GM08714 (cell line): ENCODE measurements around the gene TESK2.
A peak's percentile ranks its signal among the peaks of the same experiment; 100 is the strongest.

Experiments
- H3K4me3 ChIP-seq: fragments of 200-500 bp; sonication (Bioruptor generic); 2 replicates; pipeline ENCODE4 v1.5.1; 2014; ENCODE audit warnings: mild to moderate bottlenecking, low read length, inconsistent platforms
- ZNF274 ChIP-seq: IDR thresholded peaks from 2 replicates; pipeline ENCODE4 v1.6.1; 2012; ENCODE audit warnings: mild to moderate bottlenecking, low read depth, low read length

The TESK2 gene

DNA sequence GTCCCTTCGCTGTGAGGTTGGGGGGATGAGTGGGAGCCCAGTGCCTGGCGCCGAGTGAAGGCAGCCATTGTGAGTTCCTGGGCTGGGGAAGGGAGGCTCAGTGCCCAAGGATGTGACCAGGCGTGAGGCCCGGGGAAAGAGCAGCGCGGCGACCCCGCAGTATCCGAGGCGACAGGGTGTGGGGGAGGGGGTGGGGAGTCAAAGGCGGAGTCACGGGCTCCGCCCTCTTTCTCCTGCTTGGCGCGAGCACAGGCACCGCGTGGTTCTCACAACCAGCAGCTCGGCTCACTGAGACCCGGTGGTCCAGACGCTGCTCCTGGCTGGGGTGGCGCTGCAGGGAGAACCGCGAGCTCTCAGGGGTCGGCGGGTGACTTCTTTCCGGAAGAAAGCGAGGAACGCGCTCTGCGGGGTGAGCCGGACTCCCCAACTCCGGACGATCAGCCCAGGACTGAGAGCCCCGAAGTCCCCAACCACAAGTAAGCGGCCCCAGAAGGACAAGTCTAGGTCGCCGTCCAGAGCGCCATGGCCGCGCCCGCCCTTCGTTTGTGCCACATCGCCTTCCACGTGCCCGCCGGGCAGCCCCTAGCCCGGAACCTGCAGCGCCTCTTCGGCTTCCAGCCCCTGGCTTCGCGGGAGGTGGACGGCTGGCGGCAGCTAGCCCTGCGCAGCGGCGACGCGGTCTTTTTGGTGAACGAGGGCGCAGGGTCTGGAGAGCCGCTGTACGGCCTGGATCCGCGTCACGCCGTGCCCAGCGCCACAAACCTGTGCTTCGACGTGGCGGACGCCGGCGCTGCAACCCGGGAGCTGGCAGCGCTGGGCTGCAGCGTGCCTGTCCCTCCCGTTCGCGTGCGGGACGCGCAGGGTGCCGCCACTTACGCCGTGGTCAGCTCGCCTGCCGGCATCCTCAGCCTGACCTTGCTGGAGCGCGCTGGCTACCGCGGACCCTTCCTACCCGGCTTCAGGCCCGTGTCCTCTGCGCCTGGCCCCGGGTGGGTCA, 164.0 kb downstream of the TESK2 start, which contains the start of gene HPDL:
TSS of gene HPDL (plus strand) at position 269 of the 997 bp plus-strand sequence. CDS start at position 523, 254 bp downstream.
- TF ChIP-seq ZNF274 = no peak
- H3K4me3 ChIP-seq = peak within 1 kb of the TSS; percentile 63; the same call in 1 of the 2 replicates

DNA sequence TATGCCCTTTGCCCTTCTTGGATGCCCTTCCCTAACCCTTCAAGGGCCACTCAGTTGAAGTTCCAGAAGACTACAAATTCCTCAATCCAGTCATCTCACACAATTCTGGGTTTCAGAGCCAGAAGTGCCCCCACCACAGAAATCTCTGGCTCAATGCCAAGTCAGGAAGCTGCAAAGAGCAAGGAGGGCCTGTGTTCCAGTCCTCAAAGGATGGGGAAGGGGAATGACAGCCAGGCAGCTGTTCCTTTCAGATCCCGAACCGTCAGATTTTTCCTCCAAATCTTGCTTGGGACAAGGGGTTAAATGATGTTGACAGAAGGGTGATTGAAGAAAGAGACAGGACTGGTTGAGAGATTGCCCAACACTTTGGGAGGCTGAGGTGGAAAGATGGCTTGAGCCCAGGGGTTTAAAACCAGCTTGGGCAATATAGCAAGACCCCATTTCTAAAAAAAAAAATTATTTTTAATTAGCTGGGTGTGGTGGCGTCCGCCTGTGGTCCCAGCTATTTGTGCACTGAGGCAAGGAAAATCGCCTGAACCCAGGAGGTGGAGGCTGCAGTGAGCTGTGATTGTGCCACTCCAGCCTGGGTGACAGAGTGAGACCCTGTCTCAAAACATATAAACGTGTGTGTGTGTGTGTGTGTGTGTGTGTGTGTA, 165.0 kb downstream of the TESK2 start:
- no peak for TF ChIP-seq ZNF274
- no peak overlapping the region; the same call in 1 of the 2 replicates for H3K4me3 ChIP-seq

DNA sequence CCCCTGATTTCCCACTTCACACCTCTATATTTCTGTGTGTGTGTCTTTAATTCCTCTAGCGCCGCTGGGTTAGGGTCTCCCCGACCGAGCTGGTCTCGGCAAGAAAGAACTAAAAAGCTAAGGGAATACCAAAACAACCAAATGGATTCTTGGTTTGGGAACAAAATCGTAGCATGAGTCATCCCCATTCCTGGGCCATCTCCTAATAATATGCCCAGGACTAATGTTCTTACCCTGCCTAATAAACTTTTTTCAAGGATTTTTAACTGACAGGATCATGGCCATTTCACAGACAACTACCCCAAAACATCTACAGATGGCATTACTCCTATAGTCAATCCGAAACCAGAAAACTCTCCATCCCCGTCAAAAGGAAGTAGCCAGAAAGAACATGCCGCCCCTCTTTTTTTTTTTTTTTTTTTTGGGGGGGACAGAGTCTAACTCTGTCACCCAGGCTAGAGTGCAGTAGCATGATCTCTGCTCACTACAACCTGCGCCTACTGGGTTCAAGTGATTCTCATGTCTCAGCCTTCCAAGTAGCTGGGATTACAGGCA, 168.4 kb downstream of the TESK2 start:
- no peak overlapping the region for H3K4me3 ChIP-seq
- no peak for TF ChIP-seq ZNF274

DNA sequence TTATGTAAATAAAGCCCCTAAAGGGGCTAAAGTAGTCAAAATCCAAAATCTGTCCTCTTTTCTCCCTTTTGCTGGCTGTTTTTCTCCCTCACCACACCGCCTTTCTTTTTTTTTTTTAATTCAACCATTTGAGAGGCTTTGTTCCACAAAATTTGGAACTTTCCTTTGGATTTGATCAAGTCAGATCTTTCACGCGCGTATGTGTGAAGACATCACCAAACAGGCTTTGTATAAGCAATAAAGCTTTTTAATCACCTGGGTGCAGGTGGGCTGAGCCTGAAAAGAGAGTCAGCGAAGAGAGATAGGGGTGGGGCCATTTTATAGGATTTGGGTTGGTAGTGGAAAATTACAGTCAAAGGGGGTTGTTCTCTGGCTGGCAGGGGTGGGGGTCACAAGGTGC, 169.5 kb downstream of the TESK2 start:
- no peak for TF ChIP-seq ZNF274
- no peak overlapping the region for H3K4me3 ChIP-seq

DNA sequence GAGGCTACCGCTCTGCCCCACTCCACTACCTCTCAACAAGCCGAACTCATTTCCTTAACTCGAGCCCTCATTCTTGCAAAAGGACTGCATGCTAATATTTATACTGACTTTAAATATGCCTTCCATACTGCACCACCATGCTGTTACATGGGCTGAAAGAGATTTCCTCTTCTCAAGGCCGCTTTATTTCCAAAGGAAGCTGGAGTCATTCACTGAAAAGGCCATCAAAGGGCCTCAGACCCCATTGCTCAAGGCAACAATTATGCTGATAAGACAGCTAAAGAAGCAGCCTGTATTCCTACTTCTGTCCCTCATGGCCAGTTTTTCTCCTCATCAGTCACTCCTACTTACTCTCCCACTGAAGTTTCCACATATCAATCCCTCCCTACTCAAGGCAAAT, 171.2 kb downstream of the TESK2 start:
- TF ChIP-seq ZNF274 = no peak
- no peak overlapping the region for H3K4me3 ChIP-seq

DNA sequence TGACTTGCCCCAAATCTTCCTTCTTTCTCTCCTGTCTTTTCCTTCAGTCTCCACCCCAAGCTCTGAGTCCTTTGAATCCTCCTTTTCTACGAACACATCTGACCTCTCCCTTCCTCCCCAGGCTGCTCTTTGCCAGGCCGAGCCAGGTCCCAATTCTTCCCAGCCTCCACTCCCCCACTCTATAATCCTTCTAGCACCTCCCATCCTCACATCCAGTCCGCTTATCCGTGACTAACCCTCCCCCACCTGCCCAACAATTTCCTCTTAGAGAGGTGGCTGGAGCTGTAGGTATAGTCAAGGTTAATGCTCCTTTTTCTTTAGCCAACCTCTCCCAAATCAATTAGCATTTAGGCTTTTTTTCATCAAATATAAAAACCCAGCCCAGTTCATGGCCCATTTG, 173.8 kb downstream of the TESK2 start:
- no peak for TF ChIP-seq ZNF274
- no peak overlapping the region for H3K4me3 ChIP-seq

DNA sequence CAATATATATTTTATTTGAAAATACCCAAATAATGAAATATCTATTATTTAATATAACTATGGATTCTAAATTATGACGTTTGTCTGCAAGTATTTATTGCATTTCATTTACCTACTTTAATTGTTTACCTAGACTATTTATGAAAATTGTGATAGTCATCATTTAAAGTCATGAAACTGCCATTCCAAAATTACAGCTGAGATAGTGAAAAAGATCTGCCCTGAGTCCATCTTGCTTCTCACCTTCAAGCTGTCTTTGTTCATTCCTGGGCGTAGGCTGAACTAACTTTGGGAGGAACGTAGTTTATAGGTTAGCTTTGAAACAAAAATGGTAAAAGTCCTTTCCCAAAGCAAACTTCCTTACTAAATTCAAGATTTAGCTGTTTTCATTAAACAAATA, 176.7 kb downstream of the TESK2 start:
- no peak for TF ChIP-seq ZNF274
- no peak overlapping the region for H3K4me3 ChIP-seq

DNA sequence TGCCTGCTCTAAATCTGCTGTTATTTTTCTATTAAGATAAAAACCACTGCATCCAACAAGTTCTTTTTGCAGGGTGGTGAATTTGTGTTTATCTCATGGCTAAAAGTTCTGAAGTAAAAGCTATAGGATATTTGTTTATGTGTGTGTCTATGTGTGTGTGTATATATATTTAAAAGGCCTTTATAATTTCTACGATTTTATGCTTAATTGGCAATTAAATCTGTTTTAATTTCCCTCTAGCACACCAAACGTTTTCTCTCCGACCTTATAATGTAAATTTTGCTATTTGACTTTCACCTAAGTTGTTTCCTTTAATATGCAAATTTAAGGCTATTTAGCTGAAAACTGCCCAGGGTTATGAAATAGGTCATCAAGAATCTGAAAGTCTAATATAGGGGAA, 184.1 kb downstream of the TESK2 start:
- TF ChIP-seq ZNF274 = no peak
- no peak overlapping the region for H3K4me3 ChIP-seq

DNA sequence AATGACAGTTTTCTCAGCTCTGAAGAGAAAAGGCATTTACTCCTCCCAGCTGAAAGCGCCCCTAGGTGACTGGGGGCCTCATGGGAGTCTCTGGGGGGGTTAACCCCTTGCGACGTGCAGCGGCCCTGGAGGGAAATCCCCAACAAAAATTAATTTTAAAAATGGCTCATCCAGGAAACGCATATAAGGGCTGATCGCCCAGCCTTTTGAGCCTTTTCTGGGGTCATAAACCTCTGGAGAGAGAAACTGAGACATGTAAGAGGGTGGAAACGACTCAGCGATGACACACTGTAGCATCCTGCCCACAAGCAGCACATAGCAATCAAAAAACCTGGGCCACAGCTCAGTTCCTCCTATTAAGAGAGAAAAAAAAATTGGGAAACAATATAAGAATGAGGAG, 184.6 kb downstream of the TESK2 start:
- H3K4me3 ChIP-seq = peak overlapping the region; percentile 14; the same call in 1 of the 2 replicates
- TF ChIP-seq ZNF274 = no peak

DNA sequence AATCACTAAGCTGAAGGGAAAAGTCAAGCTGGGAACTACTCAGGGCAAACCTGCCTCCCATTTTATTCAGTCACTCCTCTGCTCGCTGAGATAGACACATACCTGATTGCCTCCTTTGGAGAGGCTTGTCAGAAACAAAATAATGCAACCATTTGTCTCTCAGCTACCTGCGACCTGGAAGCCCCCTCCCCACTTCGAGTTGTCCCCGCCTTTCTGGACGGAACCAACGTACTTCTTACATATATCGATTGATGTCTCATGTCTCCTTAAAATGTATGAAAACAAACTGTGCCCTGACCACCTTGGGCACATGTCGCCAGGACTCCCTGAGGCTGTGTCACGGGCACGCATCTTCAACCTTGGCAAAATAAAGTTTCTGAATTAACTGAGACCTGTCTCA, 185.7 kb downstream of the TESK2 start:
- no peak overlapping the region for H3K4me3 ChIP-seq

DNA sequence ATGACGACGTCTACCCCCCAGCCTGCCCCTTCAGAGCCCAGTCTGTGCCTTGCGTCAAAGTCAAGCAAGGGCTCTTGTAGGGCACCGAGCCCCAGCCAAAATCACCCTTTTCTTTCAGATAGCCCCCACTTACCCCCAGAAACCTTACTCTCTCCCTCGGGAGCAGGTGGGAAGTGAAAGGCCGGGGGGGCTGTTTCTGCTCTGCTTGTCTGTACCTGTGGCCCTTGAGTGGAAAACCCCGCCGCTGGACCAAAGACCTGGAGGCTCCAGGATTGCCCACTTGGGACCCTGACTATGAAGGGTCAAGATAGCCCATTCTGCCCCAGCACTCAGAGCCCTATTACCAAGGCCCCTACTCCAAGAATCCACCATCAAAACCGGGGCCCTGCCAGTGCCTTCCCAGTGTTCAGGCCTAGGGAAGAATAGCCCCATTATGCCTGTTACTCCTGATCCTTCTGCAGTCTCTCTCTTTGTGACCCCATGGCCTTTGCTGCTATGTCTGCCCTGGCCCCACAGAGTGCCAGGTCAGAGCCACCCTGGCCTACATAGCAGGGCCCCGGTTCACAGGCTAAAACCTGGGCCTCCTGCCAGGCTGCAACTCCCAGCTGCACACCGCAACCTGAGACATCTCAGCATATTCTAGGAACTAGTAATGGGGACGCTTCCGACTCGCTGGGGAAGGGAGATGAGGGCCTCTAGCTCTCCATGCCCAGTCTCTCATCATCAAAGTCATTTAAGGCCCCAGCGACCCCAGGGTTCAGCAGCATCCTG, 186.5 kb downstream of the TESK2 start:
- H3K4me3 ChIP-seq = peak overlapping the region; percentile 73; the same call in 1 of the 2 replicates
- no peak for TF ChIP-seq ZNF274

More for the DNA sequence above, 185.7 kb downstream of the TESK2 start:
- TF ChIP-seq ZNF274 = no peak

DNA sequence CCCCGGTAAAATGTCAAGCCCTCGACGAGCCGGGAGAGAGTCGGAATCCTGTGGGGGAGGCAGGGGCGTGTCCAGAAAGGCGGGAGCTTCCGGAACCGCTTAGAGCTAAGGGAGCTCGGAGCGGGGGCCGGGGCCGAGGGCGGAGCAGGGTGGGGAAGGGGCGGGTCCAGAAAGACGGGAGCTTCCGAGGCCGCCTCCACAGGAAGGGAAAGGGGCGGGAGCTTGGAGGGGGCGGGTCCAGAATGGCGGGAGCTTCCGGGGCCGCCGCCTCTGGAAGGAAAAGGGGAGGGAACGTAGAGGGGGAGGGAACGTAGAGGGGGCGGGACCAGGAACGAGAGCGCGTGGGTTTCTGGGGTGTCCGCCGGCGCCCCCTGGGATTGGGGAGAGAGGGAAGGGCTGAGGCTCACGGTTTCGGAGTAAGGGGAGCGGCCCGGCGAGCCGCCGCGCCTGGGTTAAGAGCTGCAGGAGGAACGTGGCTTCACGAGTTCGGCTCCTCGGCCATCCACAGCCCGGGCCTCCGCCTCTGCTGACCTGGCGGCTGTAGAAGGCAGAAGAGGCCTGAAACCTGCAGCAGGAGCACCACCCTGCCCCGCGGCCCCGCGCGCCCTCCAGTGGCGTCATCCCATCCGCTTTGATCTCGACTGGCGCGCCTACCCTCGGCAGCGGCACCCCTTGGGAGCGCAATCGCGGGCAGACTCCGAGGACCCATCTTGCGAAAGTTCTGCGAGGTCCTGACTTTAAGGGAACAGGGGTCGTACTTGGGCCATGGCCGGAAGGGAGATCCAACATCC, 187.2 kb downstream of the TESK2 start:
- peak overlapping the region; percentile 73 for H3K4me3 ChIP-seq
- no peak for TF ChIP-seq ZNF274
